SK-N-SH treated with all-trans-retinoic acid at 6 μM for 48 hours (cell line): ENCODE results near the gene SLC26A8.

Experiments
- ATAC-seq: fragments of 200-7000 bp; cut with Tn5 transposase; 3 replicates; pipeline ENCODE4 v1.9.1; 2020; ENCODE audit warnings: mild to moderate bottlenecking, moderate library complexity
- ARNTL ChIP-seq: fragments of 450-650 bp; formaldehyde crosslinking; IDR thresholded peaks from 2 replicates; pipeline ENCODE4 v1.5.0; 2020; ENCODE audit warnings: low read depth, mild to moderate bottlenecking, moderate library complexity, borderline replicate concordance
- BACH2 ChIP-seq: fragments of 250-450 bp; sonication (Bioruptor Pico); IDR thresholded peaks from 2 replicates; pipeline ENCODE4 v1.9.0; 2021; ENCODE audit warnings: mild to moderate bottlenecking, borderline replicate concordance
- CSDC2 ChIP-seq: fragments of 250-450 bp; sonication (Bioruptor Pico); IDR thresholded peaks from 2 replicates; pipeline ENCODE4 v1.5.0; 2020; ENCODE audit warnings: mild to moderate bottlenecking, moderate library complexity
- CSRNP3 ChIP-seq: fragments of 250-450 bp; sonication (Bioruptor Pico); IDR thresholded peaks from 2 replicates; pipeline ENCODE4 v1.5.1; 2021; ENCODE audit warnings: mild to moderate bottlenecking, moderate library complexity
- ESRRG ChIP-seq: fragments of 250-450 bp; sonication (Bioruptor Pico); IDR thresholded peaks from 2 replicates; pipeline ENCODE4 v1.6.1; 2021; ENCODE audit warnings: mild to moderate bottlenecking
- GLIS3 ChIP-seq: fragments of 250-450 bp; sonication (Bioruptor Pico); IDR thresholded peaks from 2 replicates; pipeline ENCODE4 v1.5.0; 2020; ENCODE audit warnings: mild to moderate bottlenecking, moderate library complexity
- ISL1 ChIP-seq: fragments of 250-450 bp; sonication (Bioruptor Pico); IDR thresholded peaks from 2 replicates; pipeline ENCODE4 v2.1.2; 2022; ENCODE audit warnings: mild to moderate bottlenecking, moderate library complexity
- OSR1 ChIP-seq: fragments of 250-450 bp; sonication (Bioruptor Pico); IDR thresholded peaks from 2 replicates; pipeline ENCODE4 v1.8.0; 2022; ENCODE audit warnings: moderate library complexity, mild to moderate bottlenecking, inconsistent platforms
- POU6F1 ChIP-seq: fragments of 250-450 bp; sonication (Bioruptor Pico); IDR thresholded peaks from 2 replicates; pipeline ENCODE4 v1.8.0; 2021; ENCODE audit warnings: low read depth, mild to moderate bottlenecking, moderate library complexity, borderline replicate concordance
- PPARA ChIP-seq: fragments of 250-450 bp; sonication (Bioruptor Pico); IDR thresholded peaks from 2 replicates; pipeline ENCODE4 v1.5.0; 2020; ENCODE audit warnings: mild to moderate bottlenecking, borderline replicate concordance
- RARB ChIP-seq: fragments of 250-450 bp; sonication (Bioruptor Pico); IDR thresholded peaks from 2 replicates; pipeline ENCODE4 v1.8.0; 2021; ENCODE audit warnings: mild to moderate bottlenecking, moderate library complexity
- SNAI2 ChIP-seq: fragments of 250-450 bp; sonication (Bioruptor Pico); IDR thresholded peaks from 2 replicates; pipeline ENCODE4 v1.5.0; 2020; ENCODE audit warnings: mild to moderate bottlenecking, moderate library complexity
- TCF4 ChIP-seq: fragments of 250-450 bp; sonication (Bioruptor Pico); IDR thresholded peaks from 2 replicates; pipeline ENCODE4 v1.8.0; 2021; ENCODE audit warnings: mild to moderate bottlenecking, moderate library complexity, borderline replicate concordance
- TOX ChIP-seq: fragments of 250-450 bp; sonication (Bioruptor Pico); IDR thresholded peaks from 2 replicates; pipeline ENCODE4 v1.8.0; 2021; ENCODE audit warnings: mild to moderate bottlenecking, moderate library complexity, borderline replicate concordance
- ZC3H10 ChIP-seq: fragments of 250-450 bp; sonication (Bioruptor Pico); IDR thresholded peaks from 2 replicates; pipeline ENCODE4 v1.5.1; 2021; ENCODE audit warnings: mild to moderate bottlenecking, moderate library complexity
- ZFP3 ChIP-seq: fragments of 250-450 bp; sonication (Bioruptor Pico); IDR thresholded peaks from 2 replicates; pipeline ENCODE4 v1.5.0; 2020; ENCODE audit warnings: mild to moderate bottlenecking, moderate library complexity
- ZFP30 ChIP-seq: fragments of 450-650 bp; formaldehyde crosslinking; IDR thresholded peaks from 2 replicates; pipeline ENCODE4 v1.5.0; 2022; ENCODE audit warnings: mild to moderate bottlenecking, moderate library complexity
- ZNF565 ChIP-seq: fragments of 450-650 bp; formaldehyde crosslinking; conservative IDR thresholded peaks from 2 replicates; pipeline ENCODE4 v1.5.0; 2020; ENCODE audit warnings: low read depth, mild to moderate bottlenecking, moderate library complexity
- ZNF70 ChIP-seq: fragments of 450-650 bp; formaldehyde crosslinking; IDR thresholded peaks from 2 replicates; pipeline ENCODE4 v1.5.0; 2020; ENCODE audit warnings: mild to moderate bottlenecking, moderate library complexity
- ZNF8 ChIP-seq: fragments of 450-650 bp; formaldehyde crosslinking; IDR thresholded peaks from 2 replicates; pipeline ENCODE4 v1.5.0; 2020; ENCODE audit warnings: mild to moderate bottlenecking, moderate library complexity
- TF ChIP-seq, protein P1 (sequence below): fragments of 250-450 bp; sonication (Bioruptor Pico); IDR thresholded peaks from 2 replicates; pipeline ENCODE4 v1.8.0; 2020; ENCODE audit warnings: mild to moderate bottlenecking, moderate library complexity, borderline replicate concordance
- TF ChIP-seq, protein P2 (sequence below): fragments of 250-450 bp; sonication (Bioruptor Pico); IDR thresholded peaks from 2 replicates; pipeline ENCODE4 v1.5.1; 2020; ENCODE audit warnings: low read depth, mild to moderate bottlenecking, moderate library complexity
- TF ChIP-seq, protein P3 (sequence below): fragments of 250-450 bp; sonication (Bioruptor Pico); IDR thresholded peaks from 2 replicates; pipeline ENCODE4 v1.5.0; 2020; ENCODE audit warnings: mild to moderate bottlenecking, moderate library complexity

Gene SLC26A8

DNA sequence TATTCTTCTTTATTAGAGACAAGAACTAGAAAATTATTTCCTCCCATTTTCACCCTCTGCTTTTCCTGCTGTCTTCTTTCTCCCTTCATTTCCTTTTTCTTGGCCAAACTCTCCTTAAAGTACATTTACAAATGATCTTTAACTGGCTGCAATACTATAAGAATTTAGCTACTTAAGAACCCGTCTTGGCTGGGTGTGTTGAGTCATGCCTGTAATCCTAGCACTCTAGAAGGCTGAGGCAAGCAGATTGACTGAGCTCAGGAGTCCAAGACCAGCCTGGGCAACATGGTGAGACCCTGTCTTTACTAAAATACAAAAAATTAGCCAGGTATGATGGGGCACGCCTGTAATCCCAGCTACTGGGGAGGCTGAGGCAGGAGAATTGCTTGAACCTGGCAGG, 64.3 kb downstream of the SLC26A8 start:
- no peak for TF ChIP-seq OSR1 (CRISPR knock-in tag)
- no peak for TF ChIP-seq ARNTL (CRISPR knock-in tag)
- no peak for TF ChIP-seq CSRNP3 (CRISPR knock-in tag)
- no peak for TF ChIP-seq PPARA
- TF ChIP-seq TOX (CRISPR knock-in tag) = no peak
- TF ChIP-seq RARB (CRISPR knock-in tag) = no peak
- TF ChIP-seq, protein P1, sequence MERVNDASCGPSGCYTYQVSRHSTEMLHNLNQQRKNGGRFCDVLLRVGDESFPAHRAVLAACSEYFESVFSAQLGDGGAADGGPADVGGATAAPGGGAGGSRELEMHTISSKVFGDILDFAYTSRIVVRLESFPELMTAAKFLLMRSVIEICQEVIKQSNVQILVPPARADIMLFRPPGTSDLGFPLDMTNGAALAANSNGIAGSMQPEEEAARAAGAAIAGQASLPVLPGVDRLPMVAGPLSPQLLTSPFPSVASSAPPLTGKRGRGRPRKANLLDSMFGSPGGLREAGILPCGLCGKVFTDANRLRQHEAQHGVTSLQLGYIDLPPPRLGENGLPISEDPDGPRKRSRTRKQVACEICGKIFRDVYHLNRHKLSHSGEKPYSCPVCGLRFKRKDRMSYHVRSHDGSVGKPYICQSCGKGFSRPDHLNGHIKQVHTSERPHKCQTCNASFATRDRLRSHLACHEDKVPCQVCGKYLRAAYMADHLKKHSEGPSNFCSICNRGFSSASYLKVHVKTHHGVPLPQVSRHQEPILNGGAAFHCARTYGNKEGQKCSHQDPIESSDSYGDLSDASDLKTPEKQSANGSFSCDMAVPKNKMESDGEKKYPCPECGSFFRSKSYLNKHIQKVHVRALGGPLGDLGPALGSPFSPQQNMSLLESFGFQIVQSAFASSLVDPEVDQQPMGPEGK (CRISPR knock-in tag) = no peak
- no peak for TF ChIP-seq TCF4
- no peak for TF ChIP-seq ZNF565 (CRISPR knock-in tag)
- no peak for TF ChIP-seq ZC3H10
- TF ChIP-seq ZNF8 (CRISPR knock-in tag) = no peak
- no peak for TF ChIP-seq ZFP30 (CRISPR knock-in tag)
- TF ChIP-seq ZNF70 (CRISPR knock-in tag) = no peak
- TF ChIP-seq POU6F1 = no peak
- TF ChIP-seq ISL1 (CRISPR knock-in tag) = no peak
- TF ChIP-seq BACH2 (CRISPR knock-in tag) = no peak
- TF ChIP-seq ESRRG = no peak
- TF ChIP-seq, protein P2, sequence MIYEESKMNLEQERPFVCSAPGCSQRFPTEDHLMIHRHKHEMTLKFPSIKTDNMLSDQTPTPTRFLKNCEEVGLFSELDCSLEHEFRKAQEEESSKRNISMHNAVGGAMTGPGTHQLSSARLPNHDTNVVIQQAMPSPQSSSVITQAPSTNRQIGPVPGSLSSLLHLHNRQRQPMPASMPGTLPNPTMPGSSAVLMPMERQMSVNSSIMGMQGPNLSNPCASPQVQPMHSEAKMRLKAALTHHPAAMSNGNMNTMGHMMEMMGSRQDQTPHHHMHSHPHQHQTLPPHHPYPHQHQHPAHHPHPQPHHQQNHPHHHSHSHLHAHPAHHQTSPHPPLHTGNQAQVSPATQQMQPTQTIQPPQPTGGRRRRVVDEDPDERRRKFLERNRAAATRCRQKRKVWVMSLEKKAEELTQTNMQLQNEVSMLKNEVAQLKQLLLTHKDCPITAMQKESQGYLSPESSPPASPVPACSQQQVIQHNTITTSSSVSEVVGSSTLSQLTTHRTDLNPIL (CRISPR knock-in tag) = no peak
- TF ChIP-seq, all 23 proteins: peak for 0
- ATAC-seq = no peak

GRCh38 chr6:35955970-35956369, 68.5 kb downstream of the SLC26A8 start:
- ATAC-seq = no peak

More at GRCh38 chr6:35955970-35956369, 68.5 kb downstream of the SLC26A8 start:
- TF ChIP-seq CSRNP3 (CRISPR knock-in tag) (no peak), ZC3H10 (no peak), GLIS3 (no peak), ZFP30 (CRISPR knock-in tag) (no peak), ISL1 (CRISPR knock-in tag) (no peak), CSDC2 (no peak), ZFP3 (no peak), ZNF70 (CRISPR knock-in tag) (no peak), TOX (CRISPR knock-in tag) (no peak), OSR1 (CRISPR knock-in tag) (no peak), SNAI2 (CRISPR knock-in tag) (no peak)
- TF ChIP-seq, protein P3, sequence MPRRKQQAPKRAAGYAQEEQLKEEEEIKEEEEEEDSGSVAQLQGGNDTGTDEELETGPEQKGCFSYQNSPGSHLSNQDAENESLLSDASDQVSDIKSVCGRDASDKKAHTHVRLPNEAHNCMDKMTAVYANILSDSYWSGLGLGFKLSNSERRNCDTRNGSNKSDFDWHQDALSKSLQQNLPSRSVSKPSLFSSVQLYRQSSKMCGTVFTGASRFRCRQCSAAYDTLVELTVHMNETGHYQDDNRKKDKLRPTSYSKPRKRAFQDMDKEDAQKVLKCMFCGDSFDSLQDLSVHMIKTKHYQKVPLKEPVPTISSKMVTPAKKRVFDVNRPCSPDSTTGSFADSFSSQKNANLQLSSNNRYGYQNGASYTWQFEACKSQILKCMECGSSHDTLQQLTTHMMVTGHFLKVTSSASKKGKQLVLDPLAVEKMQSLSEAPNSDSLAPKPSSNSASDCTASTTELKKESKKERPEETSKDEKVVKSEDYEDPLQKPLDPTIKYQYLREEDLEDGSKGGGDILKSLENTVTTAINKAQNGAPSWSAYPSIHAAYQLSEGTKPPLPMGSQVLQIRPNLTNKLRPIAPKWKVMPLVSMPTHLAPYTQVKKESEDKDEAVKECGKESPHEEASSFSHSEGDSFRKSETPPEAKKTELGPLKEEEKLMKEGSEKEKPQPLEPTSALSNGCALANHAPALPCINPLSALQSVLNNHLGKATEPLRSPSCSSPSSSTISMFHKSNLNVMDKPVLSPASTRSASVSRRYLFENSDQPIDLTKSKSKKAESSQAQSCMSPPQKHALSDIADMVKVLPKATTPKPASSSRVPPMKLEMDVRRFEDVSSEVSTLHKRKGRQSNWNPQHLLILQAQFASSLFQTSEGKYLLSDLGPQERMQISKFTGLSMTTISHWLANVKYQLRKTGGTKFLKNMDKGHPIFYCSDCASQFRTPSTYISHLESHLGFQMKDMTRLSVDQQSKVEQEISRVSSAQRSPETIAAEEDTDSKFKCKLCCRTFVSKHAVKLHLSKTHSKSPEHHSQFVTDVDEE (CRISPR knock-in tag) = no peak
- TF ChIP-seq, protein P2 (CRISPR knock-in tag) = no peak
- TF ChIP-seq, all 23 proteins: peak for 0
